Right renal cortex interstitium (tissue), 3 donors: ENCODE results near the gene PHEX. TPM values are rescaled to one million over a fixed set of nuclear protein-coding genes. Genes with fewer than 3 reads are reported as not detected.
A peak's percentile ranks its signal among the peaks of the same experiment; 100 is the strongest.
"Not testable (repeated sequence)": the region's sequence is repeated elsewhere in the genome, so short reads cannot be mapped to it uniquely, and the experiment has no call there.

ENCODE experiments used
- DNase-seq, 3 donors: peaks; one replicate each; pipeline ENCODE4 v3.0.0-alpha.2; 2013; ENCODE audit warnings: low read depth in 3 of 3, low spot score in 2 of 3
- polyA plus RNA-seq, 3 donors: library from polyadenylated mRNA; unstranded; fragments of 120-200 nt; gene quantifications; one replicate each; pipeline ENCODE4 v1.2.1, GENCODE V29; 2013; ENCODE audit not compliant: insufficient read length in 3 of 3

Gene PHEX
- polyA plus RNA-seq, 3 donors: 0.31 to 0.40 (median 0.37) TPM

DNA sequence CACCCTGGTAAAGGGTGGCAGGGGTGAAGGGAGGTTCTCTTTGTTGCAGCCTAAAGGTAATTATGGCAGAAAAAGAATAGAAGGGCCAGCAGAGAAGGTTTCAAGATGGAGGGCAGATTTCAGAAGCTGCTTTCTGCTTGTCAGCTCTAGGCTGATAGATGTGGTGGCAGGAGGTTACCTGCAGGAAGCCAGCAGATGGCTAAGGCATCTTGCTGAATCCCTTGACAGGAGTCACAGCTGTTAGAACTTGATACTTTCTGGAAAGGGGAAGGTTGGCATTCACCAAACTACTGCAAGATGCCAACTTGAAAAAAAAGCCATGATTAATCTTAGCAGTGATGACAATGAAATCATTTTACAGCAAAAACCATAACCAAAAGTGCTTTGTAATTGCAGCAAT lies 171.1 kb downstream of the PHEX start:
- no peak for DNase-seq

DNA sequence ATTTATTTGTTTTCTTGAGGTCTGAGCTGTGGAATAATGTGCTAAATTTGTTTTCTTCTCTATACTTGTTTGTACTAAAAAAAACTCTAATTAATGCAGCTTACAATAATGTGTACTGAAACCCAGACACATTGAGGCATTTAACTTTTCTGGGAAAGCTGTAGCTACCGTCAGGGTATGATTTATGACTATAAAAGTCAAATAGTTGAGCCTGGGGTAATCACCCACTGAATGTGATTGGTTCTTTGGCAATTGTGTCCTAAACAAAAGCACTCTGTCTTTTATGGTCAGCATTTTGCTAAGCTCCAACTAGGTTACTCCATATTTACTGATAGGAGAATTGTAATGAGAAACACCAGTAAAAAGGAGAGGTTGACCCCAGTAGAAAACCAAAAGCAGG lies 174.7 kb downstream of the PHEX start:
- no peak for DNase-seq

DNA sequence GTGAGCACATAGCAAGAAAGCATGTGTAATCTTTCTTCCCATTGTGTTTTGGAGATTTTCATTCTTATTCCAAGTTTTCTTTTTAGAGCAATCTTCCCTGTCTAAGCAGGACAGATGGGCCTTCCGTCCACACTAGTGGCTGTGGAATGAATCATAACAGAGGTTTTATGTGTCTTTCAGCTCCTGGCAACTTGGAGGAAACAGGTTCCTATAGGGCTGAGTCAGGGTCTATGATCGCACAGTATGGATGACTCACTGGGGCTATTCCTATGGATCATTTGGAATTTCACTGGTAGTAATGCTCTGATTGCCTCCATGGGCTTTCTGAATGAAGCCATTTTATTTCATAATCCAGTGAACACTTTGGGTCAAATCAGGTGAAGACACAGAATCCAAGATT lies 188.8 kb downstream of the PHEX start:
- DNase-seq: no peak

DNA sequence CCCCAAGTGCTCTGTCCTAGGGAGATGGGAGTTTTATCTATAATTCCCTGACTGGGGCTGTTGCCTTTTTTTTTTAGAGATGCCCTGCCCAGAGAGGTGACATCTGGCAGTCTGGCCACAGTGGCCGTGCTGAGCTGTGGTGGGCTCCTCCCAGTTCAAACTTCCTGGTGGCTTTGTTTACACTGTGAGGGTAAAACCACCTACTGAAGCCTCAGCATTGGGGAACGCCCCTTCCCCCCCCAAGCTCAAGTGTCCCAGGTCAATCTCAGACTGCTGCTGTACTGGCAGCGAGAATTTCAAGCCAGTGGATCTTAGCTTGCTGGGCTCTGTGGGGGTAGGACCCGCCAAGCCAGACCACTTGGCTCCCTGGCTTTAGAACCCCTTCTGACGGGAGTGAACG lies 202.3 kb downstream of the PHEX start:
- no peak for DNase-seq

DNA sequence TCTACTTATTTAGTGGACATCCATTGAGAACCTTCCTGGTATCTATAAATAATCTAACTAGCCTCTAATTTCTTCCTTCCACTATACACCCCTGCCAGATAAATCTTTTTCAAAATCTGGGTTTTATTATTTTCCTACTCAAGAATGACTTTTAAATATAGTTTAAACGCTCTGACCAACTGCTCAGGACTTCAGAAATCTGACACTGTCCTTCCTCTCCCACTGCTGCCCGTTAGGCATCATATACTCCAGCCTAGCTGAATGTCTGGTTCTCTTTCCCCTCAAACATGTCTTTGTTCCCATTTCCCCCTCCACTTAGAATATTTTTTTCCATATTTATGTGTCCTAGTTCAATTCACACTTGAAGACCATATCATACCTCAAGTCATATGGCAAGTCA lies 205.4 kb downstream of the PHEX start:
- DNase-seq: no peak

DNA sequence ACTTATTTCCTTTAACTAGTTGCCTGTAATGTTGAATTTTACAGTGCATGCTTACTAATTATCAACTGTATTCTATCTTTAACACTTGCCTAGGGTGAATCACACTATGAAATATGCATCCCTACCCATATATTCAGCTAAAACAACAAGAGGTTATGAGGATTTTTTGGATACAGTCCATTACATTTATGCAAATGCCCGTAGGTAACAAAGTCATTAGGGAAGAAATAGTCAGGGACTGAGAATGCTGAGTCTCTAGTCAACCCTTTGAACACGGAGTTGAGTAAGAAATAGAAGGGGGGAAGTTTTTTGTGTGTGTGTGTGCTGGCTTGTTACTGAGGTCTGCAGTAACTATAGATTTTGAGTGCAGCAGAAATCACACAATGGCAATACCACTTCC lies 214.5 kb downstream of the PHEX start:
- no peak for DNase-seq

DNA sequence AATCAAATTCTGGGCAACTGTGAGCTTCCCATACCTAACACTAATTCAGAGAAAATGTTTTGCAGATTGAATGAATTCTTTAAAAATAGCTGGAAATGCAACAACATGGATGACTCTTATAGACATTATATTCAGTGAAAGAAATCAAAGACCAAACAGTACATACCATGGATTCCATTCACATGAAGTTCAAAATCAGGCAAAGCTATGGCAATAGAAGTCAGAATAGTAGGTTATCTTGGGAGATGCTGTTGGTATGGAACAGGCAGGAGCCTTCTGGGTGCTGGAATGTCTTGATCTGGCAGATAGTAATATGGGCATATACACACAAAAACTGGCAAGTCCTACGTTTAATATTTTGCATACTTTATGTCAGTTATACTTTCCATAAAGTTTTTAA lies 215.0 kb downstream of the PHEX start:
- DNase-seq: no peak

DNA sequence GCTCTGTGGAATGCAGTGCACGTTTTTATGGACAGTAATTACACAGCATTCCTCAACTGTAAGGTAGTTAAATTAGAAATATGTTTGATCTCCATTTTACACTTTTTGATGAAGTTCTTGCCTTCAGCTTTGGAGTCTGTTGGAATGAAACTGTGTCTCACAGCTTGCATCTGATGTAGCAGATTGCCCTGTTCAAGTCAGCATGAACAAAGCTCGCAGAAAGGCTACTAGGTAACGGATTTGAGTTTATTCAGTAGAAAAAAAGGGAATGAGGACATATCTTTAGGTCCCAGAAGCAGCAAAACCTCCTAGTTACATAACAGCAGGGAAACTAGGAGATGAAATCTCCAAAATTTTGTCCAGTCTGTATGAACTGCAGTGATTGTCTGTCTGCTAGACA lies 216.3 kb downstream of the PHEX start:
- DNase-seq: no peak

DNA sequence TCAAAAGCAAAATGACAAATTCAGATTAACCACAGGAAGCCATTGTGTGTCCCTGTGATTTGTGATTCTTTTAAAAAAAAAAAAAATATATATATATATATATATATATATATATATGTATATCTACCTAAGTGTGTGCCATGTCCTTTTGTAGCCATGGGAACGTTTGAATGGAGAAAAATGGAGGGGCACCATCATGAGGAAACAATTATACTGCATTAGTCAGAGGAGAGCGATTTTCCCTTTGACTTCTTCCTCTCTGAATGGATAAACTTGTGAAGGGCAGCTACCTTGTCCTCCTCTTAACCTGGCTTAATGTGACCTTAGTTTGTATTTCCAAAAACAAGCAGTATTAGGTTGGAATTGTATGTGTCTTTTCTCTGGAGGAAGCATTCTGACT lies 217.2 kb downstream of the PHEX start:
- no peak for DNase-seq

DNA sequence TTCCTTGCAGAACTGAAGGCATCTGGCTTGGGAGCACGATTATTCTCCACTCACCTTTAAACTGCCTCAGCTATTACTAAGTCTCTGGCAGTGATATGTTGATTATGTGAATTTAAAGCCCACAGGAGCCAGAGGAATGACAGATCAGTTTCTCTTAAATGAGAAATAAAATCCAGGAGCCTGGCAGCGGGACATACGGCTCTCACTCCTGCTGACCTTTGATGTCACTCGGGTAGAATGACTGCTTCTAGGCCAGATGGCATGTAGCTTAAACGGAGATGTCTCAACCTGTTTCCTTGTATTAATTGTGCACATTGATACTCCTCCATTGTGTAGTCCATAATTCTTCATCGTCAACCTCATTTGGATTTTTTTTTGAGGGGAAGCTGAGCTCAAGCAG lies 236.6 kb downstream of the PHEX start:
- peak in 1 of 3 donors; percentile 2 for DNase-seq

DNA sequence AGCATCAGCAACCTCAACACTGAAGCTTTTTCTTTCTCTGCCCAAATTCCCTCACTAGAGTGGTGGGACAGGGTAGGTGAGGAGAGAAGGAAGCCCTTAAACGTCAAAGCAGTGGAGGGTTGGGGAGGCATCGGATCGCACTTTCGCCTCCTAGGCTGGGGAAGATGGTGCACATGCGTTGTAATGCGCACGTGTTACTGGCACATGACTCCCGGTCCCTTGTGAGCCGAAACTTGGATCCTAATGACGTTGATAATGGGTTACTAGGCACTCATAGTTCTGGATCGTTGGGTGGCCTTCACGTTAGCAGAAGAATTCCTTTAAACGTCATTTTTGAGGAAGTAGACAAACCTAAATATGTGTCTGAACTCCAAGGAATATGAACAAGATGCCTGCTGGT lies 240.5 kb downstream of the PHEX start, which contains the start of gene CBLL2:
TSS of gene CBLL2 (plus strand) at position 301 of the 400 bp plus-strand sequence. CDS start at position 380, 79 bp downstream.
- DNase-seq: no peak

DNA sequence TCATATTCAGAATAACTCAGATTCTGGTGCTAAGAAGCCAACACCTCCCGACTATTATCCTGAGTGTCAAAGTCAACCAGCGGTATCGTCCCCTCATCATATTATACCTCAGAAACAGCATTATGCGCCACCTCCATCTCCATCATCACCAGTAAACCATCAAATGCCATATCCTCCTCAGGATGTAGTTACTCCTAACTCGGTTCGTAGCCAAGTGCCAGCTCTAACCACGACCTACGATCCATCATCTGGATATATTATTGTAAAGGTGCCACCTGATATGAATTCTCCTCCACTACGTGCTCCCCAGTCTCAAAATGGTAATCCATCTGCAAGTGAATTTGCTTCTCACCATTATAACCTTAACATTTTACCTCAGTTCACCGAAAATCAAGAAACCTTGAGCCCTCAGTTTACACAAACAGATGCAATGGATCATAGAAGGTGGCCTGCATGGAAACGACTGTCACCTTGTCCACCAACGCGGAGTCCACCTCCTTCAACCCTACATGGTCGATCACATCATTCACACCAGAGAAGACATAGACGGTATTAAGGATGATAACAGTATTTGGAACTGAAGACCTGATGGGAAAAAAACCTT lies 241.7 kb downstream of the PHEX start:
- no peak for DNase-seq

DNA sequence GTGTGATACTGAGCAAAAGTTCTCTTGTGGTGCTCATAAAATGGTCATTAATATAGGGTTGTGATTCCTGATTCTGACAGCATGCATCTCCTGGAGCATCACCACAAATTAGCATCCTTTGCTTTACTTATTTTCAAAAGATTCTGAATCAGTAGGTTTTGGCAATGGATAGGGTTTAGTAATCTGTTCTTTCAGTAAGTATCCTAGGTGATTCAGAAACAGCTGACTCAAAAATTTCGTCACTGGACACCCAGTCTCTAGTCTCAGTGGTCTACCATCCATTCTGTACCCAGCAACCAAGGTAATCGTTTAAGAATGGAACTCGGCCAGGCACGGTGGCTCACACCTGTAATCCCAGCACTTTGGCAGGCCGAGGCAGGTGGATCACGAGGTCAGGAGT lies 244.7 kb downstream of the PHEX start:
- no peak for DNase-seq

DNA sequence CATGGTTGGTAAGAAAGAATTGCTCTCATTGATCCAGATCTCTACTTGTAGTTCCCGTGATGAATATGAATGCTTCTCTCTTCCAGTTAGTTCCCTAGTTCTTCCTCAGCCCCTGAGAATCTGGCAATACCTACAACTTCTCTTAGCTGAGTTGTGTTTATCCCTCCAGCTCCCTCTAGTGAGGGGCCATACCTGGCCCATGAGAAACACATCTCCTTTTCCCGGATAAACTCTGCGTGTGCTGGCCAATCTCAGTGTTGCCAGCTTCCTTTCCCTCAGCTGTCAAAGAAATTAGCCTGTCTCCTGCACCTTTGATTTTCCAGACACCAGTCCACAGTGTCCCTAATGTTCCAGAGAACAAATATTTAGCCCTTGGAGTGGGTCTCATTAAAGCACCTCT lies 246.2 kb downstream of the PHEX start:
- no peak for DNase-seq

DNA sequence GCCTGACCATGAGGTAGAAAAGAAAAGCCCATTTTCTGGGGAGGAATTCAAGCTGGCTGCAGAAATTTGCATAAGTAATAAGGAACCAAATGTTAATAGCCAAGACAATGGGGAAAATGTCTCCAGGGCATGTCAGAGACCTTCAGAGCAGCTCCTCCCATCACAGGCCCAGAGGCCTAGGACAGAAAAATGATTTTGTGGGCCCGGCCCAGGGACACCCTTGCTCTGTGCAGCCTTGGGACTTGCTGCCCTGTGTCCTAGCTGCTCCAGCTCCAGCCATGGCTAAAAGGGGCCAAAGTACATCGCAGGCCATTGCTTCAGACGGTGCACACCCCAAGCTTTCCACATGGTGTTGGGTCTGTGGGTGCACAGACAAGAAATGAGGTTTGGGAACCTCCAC lies 257.1 kb downstream of the PHEX start:
- not testable (repeated sequence) for DNase-seq

DNA sequence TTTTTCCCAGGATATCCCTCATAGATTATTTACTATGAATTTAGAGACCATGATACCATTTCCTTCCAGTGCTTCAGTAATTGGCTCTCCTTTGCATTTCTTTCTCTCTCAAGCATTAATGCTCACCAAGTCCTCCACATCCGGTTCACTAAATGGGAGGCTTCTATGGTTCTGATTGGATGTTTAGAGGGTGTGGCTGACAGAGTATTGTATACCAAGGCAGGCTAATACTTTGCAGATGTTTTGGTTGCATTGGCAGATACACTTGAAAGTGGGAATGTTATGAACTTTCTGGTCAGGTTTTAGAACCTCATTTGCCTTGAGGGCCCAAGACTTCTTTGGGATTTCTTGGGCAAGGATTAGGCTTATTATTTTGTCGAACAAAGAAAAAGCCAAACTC lies 264.7 kb downstream of the PHEX start:
- DNase-seq: no peak

DNA sequence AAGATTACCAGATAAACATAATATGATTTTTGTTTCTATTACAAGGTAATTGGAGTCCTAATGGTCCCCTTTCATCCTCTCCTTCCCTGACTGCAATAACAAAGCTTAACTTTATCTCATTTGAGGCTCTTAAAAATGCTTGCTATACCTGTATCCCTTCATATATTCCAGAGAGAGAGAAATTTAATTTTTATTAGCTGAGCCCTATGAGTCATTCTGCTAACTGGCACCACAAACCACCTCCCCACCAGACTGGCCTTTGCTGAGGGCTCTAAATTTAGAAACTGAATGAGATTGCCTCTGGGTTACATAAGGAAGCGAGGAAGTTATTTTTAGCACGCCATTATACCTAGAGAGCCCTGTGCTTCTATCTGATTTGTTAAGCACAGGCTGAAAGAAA lies 268.0 kb downstream of the PHEX start:
- no peak for DNase-seq

Other genes starting within 250 kb of the PHEX start
- gene MBTPS2, start 192.7 kb upstream of the PHEX start, polyA plus RNA-seq: 10 to 100 TPM; 32.9 to 37.3 (median 37.1) TPM
- gene YY2, start 176.3 kb upstream of the PHEX start, polyA plus RNA-seq: 1 to 10 TPM; 2.3 to 2.8 (median 2.5) TPM
- 100 to 1,000 TPM; 161 to 170 (median 164) TPM for gene SMS, start 91.6 kb upstream of the PHEX start, polyA plus RNA-seq
- not detected for gene CBLL2, start 240.6 kb downstream of the PHEX start, polyA plus RNA-seq